ENCODE data around the gene MICOS13.

The MICOS13 gene

DNA sequence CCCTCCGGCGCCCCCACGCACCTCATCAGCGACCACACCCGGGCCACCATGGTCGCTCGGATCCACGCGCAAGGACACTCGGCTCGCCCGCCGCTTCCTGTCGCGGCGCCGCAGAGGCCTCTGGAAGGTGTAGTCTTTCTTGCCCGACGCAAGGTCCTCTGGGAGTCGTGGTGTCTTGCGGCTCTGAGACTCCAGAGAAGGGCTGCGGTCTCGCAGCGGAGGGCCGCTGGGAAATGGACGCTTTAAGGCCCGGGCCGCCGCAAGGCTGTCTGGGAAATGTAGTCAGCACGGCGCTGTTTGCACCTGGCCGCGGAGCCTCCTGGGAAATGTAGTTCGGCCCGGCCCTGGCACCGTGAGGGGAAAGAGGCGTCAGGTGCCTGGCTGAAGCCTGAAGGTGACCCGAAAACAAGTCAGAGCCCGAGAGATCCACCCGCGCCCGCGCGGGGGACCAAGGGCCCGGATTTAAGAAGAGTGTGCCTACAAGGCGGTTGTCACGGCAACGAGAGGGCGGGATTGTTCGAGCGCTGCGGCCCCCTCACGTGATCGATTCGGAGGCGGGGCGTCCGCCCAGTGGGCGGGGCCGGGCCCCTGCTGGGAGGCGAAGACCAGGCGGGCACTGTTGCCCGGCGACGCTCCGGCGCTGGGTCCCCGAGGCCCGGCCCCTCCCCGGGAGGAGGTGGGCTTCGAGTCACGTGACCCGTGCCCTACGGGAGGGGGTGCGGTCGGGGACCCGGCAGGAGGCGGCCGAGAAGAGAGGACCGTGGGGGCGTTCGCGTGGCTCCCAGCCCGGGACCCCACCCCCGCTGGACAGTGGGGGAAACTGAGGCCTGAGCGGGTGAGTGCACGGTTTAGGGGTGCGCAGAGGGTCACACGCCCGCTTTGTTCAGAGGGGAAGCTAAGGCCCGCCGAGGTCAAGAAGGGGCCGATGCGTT is at the start of gene MICOS13, which contains the start of gene HSD11B1L:
Gene MICOS13 (minus strand): TSS at position 80 of the 932 bp plus-strand sequence. CDS start 30 bp downstream, at position 50.
Gene HSD11B1L (plus strand): TSS at position 591 of the 932 bp plus-strand sequence. CDS start 3,806 bp downstream, outside the sequence.
- Histone ChIP-seq H3K36me3 (ENCODE audit: control insufficient read depth in 1 of 2, insufficient read depth in 2 of 2, low read length in 2 of 2) (no peaks in the 10 kb centered on the region), H3K4me3 (ENCODE audit: low read depth in 1 of 2, low read length in 2 of 2) (peak within 1 kb of the TSS; percentile 96 to 97), H3K27me3 (ENCODE audit: low read depth, low read length) (no peaks in the 10 kb centered on the region), H3K9me3 (ENCODE audit: control insufficient read depth in 1 of 2, low read length in 2 of 2) (no peaks in the 10 kb centered on the region), H3K4me1 (ENCODE audit: control insufficient read depth in 1 of 2, insufficient read depth in 2 of 2, low read length in 2 of 2) (peaks cover 6 to 19% of the 10 kb centered on the region in 2 donors), H3K27ac (ENCODE audit: low read length) (peak within 1 kb of the TSS; percentile 91)

- Histone ChIP-seq H3K27ac (ENCODE audit: low read length) (no peak overlapping the region), H3K4me1 (ENCODE audit: control insufficient read depth in 1 of 2, insufficient read depth in 2 of 2, low read length in 2 of 2) (no peaks in the 10 kb centered on the region), H3K9me3 (ENCODE audit: control insufficient read depth in 1 of 2, low read length in 2 of 2) (peaks cover 0 to 7% of the 10 kb centered on the region in 2 donors), H3K36me3 (ENCODE audit: control insufficient read depth in 1 of 2, insufficient read depth in 2 of 2, low read length in 2 of 2) (no peaks in the 10 kb centered on the region), H3K4me3 (ENCODE audit: low read depth in 1 of 2, low read length in 2 of 2) (no peak overlapping the region), H3K27me3 (ENCODE audit: low read depth, low read length) (no peaks in the 10 kb centered on the region)
These were observed 47.2 kb upstream of the MICOS13 start for GRCh38 chr19:5727453-5728050.

DNA sequence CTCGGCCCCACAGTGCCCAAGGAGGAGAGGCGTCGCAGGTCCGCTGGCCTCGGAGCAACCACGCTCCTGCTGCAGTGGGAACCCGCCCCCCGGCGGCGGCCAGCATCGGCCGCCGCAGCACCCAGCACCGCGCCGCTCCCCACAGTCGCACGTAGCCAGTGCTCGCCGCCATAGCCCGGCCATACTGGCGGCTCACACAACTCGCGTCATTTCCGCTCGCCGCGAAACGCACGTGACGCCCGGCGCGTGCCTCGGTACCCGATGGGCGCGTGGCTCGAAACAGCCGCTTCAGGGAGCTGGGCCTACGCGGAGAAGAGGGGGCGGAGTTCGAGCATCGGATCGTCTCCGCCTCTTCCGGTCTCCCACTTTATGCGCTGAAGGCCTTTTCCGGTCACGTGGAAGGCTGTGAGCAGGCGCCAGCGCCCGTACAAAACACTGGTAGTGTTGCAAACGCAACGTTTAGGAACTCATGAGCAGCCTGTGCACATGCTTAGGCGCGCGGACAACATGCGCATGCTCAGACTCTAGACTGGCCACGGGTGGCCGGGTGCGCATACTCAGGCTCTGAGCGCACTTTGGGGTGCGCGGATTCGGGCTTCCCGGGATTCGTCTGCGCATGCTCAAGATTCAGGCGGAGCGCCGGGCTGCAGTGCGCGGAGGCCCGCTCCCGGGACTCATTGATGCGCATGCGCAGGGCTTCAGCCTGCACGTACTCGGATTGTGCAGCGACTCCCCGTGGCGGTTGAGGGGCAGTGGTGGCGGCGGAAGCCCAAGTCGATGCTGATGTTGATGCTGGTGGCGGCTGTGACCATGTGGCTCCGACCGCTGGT is 39.9 kb upstream of the MICOS13 start, which contains the start of the genes CATSPERD and LONP1:
Gene CATSPERD (plus strand): TSS at position 677 of the 830 bp plus-strand sequence. CDS start 101 bp downstream, at position 778.
Gene LONP1 (minus strand): TSS at position 186 of the 830 bp plus-strand sequence. CDS start 14 bp downstream, at position 172.
- Histone ChIP-seq H3K4me3 (ENCODE audit: low read depth in 1 of 2, low read length in 2 of 2) (peak within 1 kb of the TSS; percentile 95 to 98), H3K27me3 (ENCODE audit: low read depth, low read length) (no peaks in the 10 kb centered on the region), H3K9me3 (ENCODE audit: control insufficient read depth in 1 of 2, low read length in 2 of 2) (no peaks in the 10 kb centered on the region), H3K27ac (ENCODE audit: low read length) (peak within 1 kb of the TSS; percentile 80), H3K36me3 (ENCODE audit: control insufficient read depth in 1 of 2, insufficient read depth in 2 of 2, low read length in 2 of 2) (peaks cover 0 to 8% of the 10 kb centered on the region in 2 donors), H3K4me1 (ENCODE audit: control insufficient read depth in 1 of 2, insufficient read depth in 2 of 2, low read length in 2 of 2) (peaks cover 8 to 19% of the 10 kb centered on the region in 2 donors)

DNA sequence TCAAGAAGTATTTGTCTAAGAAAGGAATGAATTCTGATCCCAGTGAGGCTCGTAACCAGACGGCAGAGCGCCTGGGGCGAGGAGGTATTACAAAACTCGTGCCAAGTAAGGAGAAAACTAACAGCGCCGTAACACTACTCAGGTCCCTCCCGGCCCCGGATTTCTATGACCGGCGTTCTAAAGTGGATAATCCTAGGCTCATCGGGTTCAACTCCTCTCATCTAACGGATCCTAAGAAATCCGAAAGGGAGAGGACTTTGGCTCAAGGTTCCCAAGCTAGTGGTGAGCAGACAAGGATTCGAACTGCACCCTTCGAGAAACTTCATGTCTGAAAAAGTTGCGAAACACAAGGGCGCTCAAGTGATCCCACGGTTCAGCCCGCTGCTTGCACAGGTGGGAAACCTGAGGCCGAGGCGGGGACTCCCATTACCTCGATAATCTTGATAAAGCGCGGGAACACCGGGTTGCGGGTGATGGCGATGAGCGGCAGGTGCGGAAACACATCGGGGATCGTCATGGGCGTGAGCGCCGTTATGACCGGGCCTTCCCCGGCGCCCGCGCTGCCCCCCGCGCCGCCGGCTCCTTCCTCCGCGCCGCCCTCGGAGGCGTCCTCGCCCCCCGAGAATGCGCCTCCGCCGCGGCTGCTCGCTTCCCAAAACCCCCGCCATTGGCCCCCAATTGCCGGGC is 39.1 kb upstream of the MICOS13 start:
- Histone ChIP-seq H3K27ac (ENCODE audit: low read length) (peak overlapping the region; percentile 80), H3K4me1 (ENCODE audit: control insufficient read depth in 1 of 2, insufficient read depth in 2 of 2, low read length in 2 of 2) (peaks cover 8 to 19% of the 10 kb centered on the region in 2 donors), H3K36me3 (ENCODE audit: control insufficient read depth in 1 of 2, insufficient read depth in 2 of 2, low read length in 2 of 2) (peaks cover 0 to 8% of the 10 kb centered on the region in 2 donors), H3K4me3 (ENCODE audit: low read depth in 1 of 2, low read length in 2 of 2) (peak overlapping the region; percentile 95 to 98), H3K27me3 (ENCODE audit: low read depth, low read length) (no peaks in the 10 kb centered on the region), H3K9me3 (ENCODE audit: control insufficient read depth in 1 of 2, low read length in 2 of 2) (no peaks in the 10 kb centered on the region)

DNA sequence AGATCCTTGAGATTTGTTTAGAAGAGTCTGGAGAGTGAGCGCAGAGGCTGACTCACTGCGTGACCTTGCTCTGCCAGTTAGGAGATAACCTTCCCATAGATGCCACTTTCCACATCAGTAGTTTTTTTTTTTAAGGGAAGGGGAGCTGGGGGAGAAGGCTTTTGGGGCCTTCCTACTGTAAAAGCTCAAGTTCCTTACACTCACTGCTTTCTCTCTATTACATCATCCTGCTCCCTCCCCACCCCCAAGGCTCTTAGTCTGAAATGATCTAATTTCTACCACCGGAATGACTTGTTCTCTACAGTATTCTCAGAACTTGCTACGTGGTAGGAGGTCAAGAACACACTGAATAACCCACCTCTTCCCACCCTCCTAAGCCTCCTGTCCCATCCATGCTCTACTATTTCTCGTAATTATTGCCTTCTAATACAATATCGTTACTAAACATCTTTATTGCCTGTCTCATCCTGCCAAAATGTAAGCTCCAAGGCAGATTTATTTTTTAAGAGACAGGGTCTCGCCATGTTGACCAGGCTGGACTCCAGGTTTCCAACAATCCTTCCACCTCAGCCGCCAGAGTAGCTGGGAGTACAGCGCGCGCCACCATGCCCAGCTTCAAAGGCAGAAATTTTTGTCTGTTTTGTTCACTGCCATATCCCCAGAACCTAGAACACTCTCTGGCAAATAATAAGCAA is 38.4 kb upstream of the MICOS13 start:
- H3K4me1 ChIP-seq (ENCODE audit: control insufficient read depth in 1 of 2, insufficient read depth in 2 of 2, low read length in 2 of 2): peaks cover 8 to 19% of the 10 kb centered on the region in 2 donors
- no peaks in the 10 kb centered on the region for H3K9me3 ChIP-seq (ENCODE audit: control insufficient read depth in 1 of 2, low read length in 2 of 2)
- H3K36me3 ChIP-seq (ENCODE audit: control insufficient read depth in 1 of 2, insufficient read depth in 2 of 2, low read length in 2 of 2): peaks cover 0 to 9% of the 10 kb centered on the region in 2 donors
- H3K27ac ChIP-seq (ENCODE audit: low read length): peak overlapping the region; percentile 80
- H3K27me3 ChIP-seq (ENCODE audit: low read depth, low read length): no peaks in the 10 kb centered on the region
- peak overlapping the region; percentile 95 to 98 for H3K4me3 ChIP-seq (ENCODE audit: low read depth in 1 of 2, low read length in 2 of 2)

DNA sequence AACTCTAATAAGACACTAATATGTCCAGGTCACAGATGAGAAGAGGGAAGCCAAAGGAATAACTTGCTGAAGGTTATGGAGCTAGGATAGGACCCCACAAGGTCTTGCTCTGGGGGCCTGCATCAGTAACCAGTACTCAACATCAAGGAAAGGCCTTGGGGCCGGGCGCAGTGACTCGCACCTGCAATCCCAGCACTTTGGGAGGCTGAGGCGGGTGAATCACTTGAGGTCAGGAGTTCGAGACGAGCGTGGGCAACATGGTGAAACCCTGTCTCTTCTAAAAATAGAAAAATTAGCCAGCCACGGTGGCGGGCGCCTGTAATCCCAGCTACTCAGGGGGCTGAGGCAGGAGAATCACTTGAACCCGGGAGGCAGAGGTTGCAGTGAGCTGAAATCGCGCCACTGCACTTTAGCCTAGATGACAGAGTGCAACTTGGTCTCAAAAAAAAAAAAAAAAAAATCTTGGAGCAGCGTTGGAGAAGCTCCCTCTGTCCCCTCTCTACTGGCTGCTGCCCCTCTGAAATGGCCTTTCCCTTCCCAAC is 37.8 kb upstream of the MICOS13 start:
- H3K4me1 ChIP-seq (ENCODE audit: control insufficient read depth in 1 of 2, insufficient read depth in 2 of 2, low read length in 2 of 2): peaks cover 8 to 19% of the 10 kb centered on the region in 2 donors
- H3K27ac ChIP-seq (ENCODE audit: low read length): no peak overlapping the region
- H3K4me3 ChIP-seq (ENCODE audit: low read depth in 1 of 2, low read length in 2 of 2): no peak overlapping the region
- H3K27me3 ChIP-seq (ENCODE audit: low read depth, low read length): no peaks in the 10 kb centered on the region
- no peaks in the 10 kb centered on the region for H3K9me3 ChIP-seq (ENCODE audit: control insufficient read depth in 1 of 2, low read length in 2 of 2)
- peaks cover 1 to 15% of the 10 kb centered on the region in 2 donors for H3K36me3 ChIP-seq (ENCODE audit: control insufficient read depth in 1 of 2, insufficient read depth in 2 of 2, low read length in 2 of 2)

- H3K4me1 ChIP-seq (ENCODE audit: control insufficient read depth in 1 of 2, insufficient read depth in 2 of 2, low read length in 2 of 2): peaks cover 8 to 19% of the 10 kb centered on the region in 2 donors
- no peaks in the 10 kb centered on the region for H3K9me3 ChIP-seq (ENCODE audit: control insufficient read depth in 1 of 2, low read length in 2 of 2)
- H3K4me3 ChIP-seq (ENCODE audit: low read depth in 1 of 2, low read length in 2 of 2): no peak overlapping the region
- no peaks in the 10 kb centered on the region for H3K27me3 ChIP-seq (ENCODE audit: low read depth, low read length)
- H3K36me3 ChIP-seq (ENCODE audit: control insufficient read depth in 1 of 2, insufficient read depth in 2 of 2, low read length in 2 of 2): peaks cover 6 to 23% of the 10 kb centered on the region in 2 donors
- no peak overlapping the region for H3K27ac ChIP-seq (ENCODE audit: low read length)
These were observed 37.1 kb upstream of the MICOS13 start for GRCh38 chr19:5717215-5717935.

GRCh38 chr19:5714816-5715215 is 34.5 kb upstream of the MICOS13 start:
- Histone ChIP-seq H3K4me3 (ENCODE audit: low read depth in 1 of 2, low read length in 2 of 2) (no peak overlapping the region), H3K36me3 (ENCODE audit: control insufficient read depth in 1 of 2, insufficient read depth in 2 of 2, low read length in 2 of 2) (peaks cover 18 to 43% of the 10 kb centered on the region in 2 donors), H3K27ac (ENCODE audit: low read length) (no peak overlapping the region), H3K27me3 (ENCODE audit: low read depth, low read length) (no peaks in the 10 kb centered on the region), H3K9me3 (ENCODE audit: control insufficient read depth in 1 of 2, low read length in 2 of 2) (no peaks in the 10 kb centered on the region), H3K4me1 (ENCODE audit: control insufficient read depth in 1 of 2, insufficient read depth in 2 of 2, low read length in 2 of 2) (peaks cover 8 to 19% of the 10 kb centered on the region in 2 donors)

DNA sequence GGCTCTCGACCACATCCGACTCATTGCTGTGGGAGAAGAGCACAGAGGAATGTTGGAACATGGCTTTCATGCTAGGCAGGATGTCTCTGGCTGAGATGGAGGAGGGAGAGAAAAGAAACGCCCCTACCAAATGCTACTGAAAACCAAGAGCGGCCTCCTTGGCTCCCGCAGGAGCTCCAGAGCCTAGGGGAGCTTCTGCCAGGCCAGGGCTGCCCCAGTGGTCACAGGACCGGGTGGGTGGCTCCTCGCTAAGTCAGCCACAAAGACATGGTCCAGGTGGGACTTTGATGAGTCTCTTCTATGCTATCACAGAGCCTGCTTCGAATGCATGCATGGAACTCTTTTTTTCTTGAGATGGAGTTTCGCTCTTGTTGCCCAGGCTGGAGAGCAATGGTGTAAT is 32.9 kb upstream of the MICOS13 start:
- peaks cover 0 to 8% of the 10 kb centered on the region in 2 donors for H3K4me1 ChIP-seq (ENCODE audit: control insufficient read depth in 1 of 2, insufficient read depth in 2 of 2, low read length in 2 of 2)
- H3K27me3 ChIP-seq (ENCODE audit: low read depth, low read length): no peaks in the 10 kb centered on the region
- no peak overlapping the region for H3K4me3 ChIP-seq (ENCODE audit: low read depth in 1 of 2, low read length in 2 of 2)
- peaks cover 18 to 44% of the 10 kb centered on the region in 2 donors for H3K36me3 ChIP-seq (ENCODE audit: control insufficient read depth in 1 of 2, insufficient read depth in 2 of 2, low read length in 2 of 2)
- no peak overlapping the region for H3K27ac ChIP-seq (ENCODE audit: low read length)
- H3K9me3 ChIP-seq (ENCODE audit: control insufficient read depth in 1 of 2, low read length in 2 of 2): no peaks in the 10 kb centered on the region

Measured in muscle layer of duodenum (tissue), 2 donors.